HEK293 (cell line): ENCODE results near the gene SH3RF3.

Experiments used
- CTCF ChIA-PET: fragments of 350-600 bp; formaldehyde crosslinking; extraction: SDS; loops from one replicate; lab custom pipeline; 2021; ENCODE audit warnings: antibody characterized with exemption; lab: Yijun Ruan, JAX
- POLR2A ChIA-PET: fragments of 300-600 bp; formaldehyde crosslinking; extraction: SDS; loops from one replicate; lab custom pipeline; 2020; ENCODE audit warnings: antibody characterized with exemption, inconsistent platforms; lab: Yijun Ruan, JAX
- H3K27ac ChIP-seq: fragments of 200-500 bp; sonication (Bioruptor generic); 2 replicates; pipeline ENCODE4 v1.5.1; 2014; ENCODE audit warnings: low read depth, low read length, control low read depth, inconsistent platforms; ENCODE audit errors: extremely low read depth
- H3K36me3 ChIP-seq, 2 experiments: fragments of 200-500 bp in 1 of 2; sonication (Bioruptor generic) in 1 of 2; 1 replicate in 1 of 2; 2 replicates in 1 of 2; pipeline ENCODE4 v1.5.1; 2014 to 2017; ENCODE audit warnings: inconsistent platforms in 2 of 2, low read length in 2 of 2; ENCODE audit not compliant: control insufficient read depth in 2 of 2, insufficient read depth in 1 of 2
- H3K4me1 ChIP-seq: fragments of 200-500 bp; sonication (Bioruptor generic); 2 replicates; pipeline ENCODE4 v1.5.1; 2014; ENCODE audit warnings: mild to moderate bottlenecking, low read length, inconsistent platforms; ENCODE audit not compliant: control insufficient read depth, insufficient read depth
- H3K4me3 ChIP-seq: 2 replicates; pipeline ENCODE4 v1.5.1; 2011; ENCODE audit warnings: low read depth, mild to moderate bottlenecking, control low read depth, low read length, moderate library complexity
- H3K9me3 ChIP-seq: fragments of 200-500 bp; sonication (Bioruptor generic); 2 replicates; pipeline ENCODE4 v1.5.1; 2014; ENCODE audit warnings: low read depth, low read length, inconsistent platforms; ENCODE audit not compliant: control insufficient read depth, insufficient read depth
- BCL6B ChIP-seq: fragments of 450-650 bp; formaldehyde crosslinking; IDR thresholded peaks from 2 replicates; pipeline ENCODE4 v1.5.1; 2017; ENCODE audit warnings: missing biosample characterization, missing genetic modification characterization
- KLF7 ChIP-seq: fragments of 450-650 bp; formaldehyde crosslinking; IDR thresholded peaks from 2 replicates; pipeline ENCODE4 v1.5.1; 2016; ENCODE audit warnings: missing biosample characterization, missing genetic modification characterization, borderline replicate concordance
- PRDM6 ChIP-seq: fragments of 450-650 bp; formaldehyde crosslinking; IDR thresholded peaks from 2 replicates; pipeline ENCODE4 v1.5.1; 2017; ENCODE audit warnings: missing biosample characterization, missing genetic modification characterization
- SETDB1 ChIP-seq: IDR thresholded peaks from one replicate; pipeline ENCODE4 v1.6.1; 2017; ENCODE audit warnings: mild to moderate bottlenecking, low read length, moderate library complexity, mixed read lengths; ENCODE audit not compliant: insufficient read length
- ZNF133 ChIP-seq: fragments of 450-650 bp; formaldehyde crosslinking; IDR thresholded peaks from 2 replicates; pipeline ENCODE4 v1.5.1; 2016; ENCODE audit warnings: missing biosample characterization, missing genetic modification characterization
- ZNF138 ChIP-seq: fragments of 450-650 bp; formaldehyde crosslinking; IDR thresholded peaks from 2 replicates; pipeline ENCODE4 v1.5.1; 2016; ENCODE audit warnings: missing biosample characterization, missing genetic modification characterization, borderline replicate concordance
- ZNF202 ChIP-seq: fragments of 450-650 bp; formaldehyde crosslinking; IDR thresholded peaks from 2 replicates; pipeline ENCODE4 v1.5.1; 2016; ENCODE audit warnings: missing biosample characterization, missing genetic modification characterization, borderline replicate concordance
- ZNF211 ChIP-seq: fragments of 450-650 bp; formaldehyde crosslinking; IDR thresholded peaks from 2 replicates; pipeline ENCODE4 v1.5.1; 2016; ENCODE audit warnings: low read depth, missing biosample characterization, missing genetic modification characterization
- ZNF350 ChIP-seq: fragments of 450-650 bp; formaldehyde crosslinking; IDR thresholded peaks from 2 replicates; pipeline ENCODE4 v1.5.0; 2017; ENCODE audit warnings: missing biosample characterization, mild to moderate bottlenecking, missing genetic modification characterization
- ZNF404 ChIP-seq: fragments of 450-650 bp; formaldehyde crosslinking; IDR thresholded peaks from 2 replicates; pipeline ENCODE4 v1.5.1; 2017; ENCODE audit warnings: missing biosample characterization, missing genetic modification characterization
- ZNF571 ChIP-seq: fragments of 450-650 bp; formaldehyde crosslinking; IDR thresholded peaks from 2 replicates; pipeline ENCODE4 v1.5.0; 2017; ENCODE audit warnings: missing biosample characterization, missing genetic modification characterization
- ZNF692 ChIP-seq: fragments of 450-650 bp; formaldehyde crosslinking; IDR thresholded peaks from 2 replicates; pipeline ENCODE4 v1.5.1; 2016; ENCODE audit warnings: missing biosample characterization, missing genetic modification characterization
- ZNF830 ChIP-seq: fragments of 450-650 bp; IDR thresholded peaks from 2 replicates; pipeline ENCODE4 v1.5.0; 2018; ENCODE audit warnings: missing biosample characterization, missing genetic modification characterization, low read depth, mild to moderate bottlenecking, moderate library complexity
- TF ChIP-seq, protein P1 (sequence below): fragments of 450-650 bp; formaldehyde crosslinking; IDR thresholded peaks from 2 replicates; pipeline ENCODE4 v1.5.1; 2017; ENCODE audit warnings: missing biosample characterization, missing genetic modification characterization
- TF ChIP-seq, protein P2 (sequence below): fragments of 450-650 bp; formaldehyde crosslinking; IDR thresholded peaks from 2 replicates; pipeline ENCODE4 v1.5.1; 2016; ENCODE audit warnings: missing biosample characterization, missing genetic modification characterization
- TF ChIP-seq, protein P3 (sequence below): fragments of 450-650 bp; formaldehyde crosslinking; conservative IDR thresholded peaks from 2 replicates; pipeline ENCODE4 v1.5.1; 2016; ENCODE audit warnings: low read depth, missing biosample characterization, missing genetic modification characterization

SH3RF3 gene

DNA sequence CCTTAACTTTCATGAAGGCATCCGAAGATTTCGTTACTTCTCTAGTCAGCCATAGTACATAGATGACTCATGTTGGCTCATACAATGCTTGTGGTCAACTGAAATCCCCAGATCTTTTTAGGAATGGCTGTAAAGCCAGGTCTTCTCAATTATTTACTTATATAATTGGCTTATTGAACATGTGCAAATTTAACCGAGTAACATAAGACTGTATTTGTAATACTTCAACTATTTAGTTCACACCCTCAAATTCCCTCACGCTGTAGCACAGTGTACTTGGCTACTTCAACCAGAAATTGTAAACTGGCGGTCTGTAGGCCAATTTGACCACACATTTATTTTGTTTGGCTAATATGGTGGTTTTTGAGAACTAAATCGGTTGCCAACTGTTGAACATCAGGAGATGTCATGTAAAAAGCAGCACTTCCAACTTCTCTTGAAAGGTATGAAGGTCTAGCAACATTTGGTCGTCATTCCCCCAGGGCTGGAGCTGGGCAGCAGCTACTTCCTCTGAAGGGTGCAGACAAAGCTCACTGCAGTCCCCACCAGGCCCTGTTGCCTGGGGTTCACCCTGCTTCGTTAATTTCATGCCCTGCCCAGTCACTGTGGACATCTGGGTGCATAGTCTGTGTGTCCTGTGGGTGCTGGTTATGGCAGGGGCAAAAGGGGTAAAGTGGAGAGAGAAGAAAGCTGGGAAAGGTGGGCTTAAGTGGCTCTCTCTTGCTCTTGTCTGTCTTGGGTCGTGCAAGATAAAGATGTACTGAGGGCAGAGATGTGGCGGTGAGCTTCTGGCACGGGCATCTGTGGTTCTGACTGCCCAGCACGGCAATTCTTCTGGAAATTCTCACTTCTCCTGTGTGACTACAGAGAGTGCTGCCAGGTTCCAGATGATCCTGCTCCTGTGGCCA is 3.2 kb upstream of the SH3RF3 start (continued):
- TF ChIP-seq, protein P1, sequence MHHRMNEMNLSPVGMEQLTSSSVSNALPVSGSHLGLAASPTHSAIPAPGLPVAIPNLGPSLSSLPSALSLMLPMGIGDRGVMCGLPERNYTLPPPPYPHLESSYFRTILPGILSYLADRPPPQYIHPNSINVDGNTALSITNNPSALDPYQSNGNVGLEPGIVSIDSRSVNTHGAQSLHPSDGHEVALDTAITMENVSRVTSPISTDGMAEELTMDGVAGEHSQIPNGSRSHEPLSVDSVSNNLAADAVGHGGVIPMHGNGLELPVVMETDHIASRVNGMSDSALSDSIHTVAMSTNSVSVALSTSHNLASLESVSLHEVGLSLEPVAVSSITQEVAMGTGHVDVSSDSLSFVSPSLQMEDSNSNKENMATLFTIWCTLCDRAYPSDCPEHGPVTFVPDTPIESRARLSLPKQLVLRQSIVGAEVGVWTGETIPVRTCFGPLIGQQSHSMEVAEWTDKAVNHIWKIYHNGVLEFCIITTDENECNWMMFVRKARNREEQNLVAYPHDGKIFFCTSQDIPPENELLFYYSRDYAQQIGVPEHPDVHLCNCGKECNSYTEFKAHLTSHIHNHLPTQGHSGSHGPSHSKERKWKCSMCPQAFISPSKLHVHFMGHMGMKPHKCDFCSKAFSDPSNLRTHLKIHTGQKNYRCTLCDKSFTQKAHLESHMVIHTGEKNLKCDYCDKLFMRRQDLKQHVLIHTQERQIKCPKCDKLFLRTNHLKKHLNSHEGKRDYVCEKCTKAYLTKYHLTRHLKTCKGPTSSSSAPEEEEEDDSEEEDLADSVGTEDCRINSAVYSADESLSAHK, result no peak
- TF ChIP-seq ZNF138 (tag by site-specific recombination), result no peak
- no peak for TF ChIP-seq ZNF830 (tag by site-specific recombination)
- no peak for TF ChIP-seq ZNF211 (tag by site-specific recombination)
- TF ChIP-seq, all 188 proteins: peak for 0

DNA sequence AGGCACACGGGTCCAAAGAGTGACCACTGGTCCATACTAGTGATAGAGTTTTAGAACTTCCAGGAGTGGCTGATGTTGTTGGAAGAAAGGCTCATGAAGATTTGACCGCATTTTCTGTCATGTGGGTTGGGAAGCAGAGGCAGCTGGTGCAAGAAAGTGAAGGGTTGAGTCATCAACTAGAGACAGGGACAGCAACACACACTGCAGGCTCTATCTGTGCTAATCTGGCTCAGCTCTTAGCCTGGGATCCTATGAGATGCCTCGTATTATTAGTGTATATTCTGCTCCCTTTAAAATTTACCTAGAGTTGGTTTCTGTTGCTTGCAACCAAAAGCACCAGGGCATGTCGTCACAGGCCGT is 2.5 kb upstream of the SH3RF3 start:
- H3K27ac ChIP-seq, result no peak overlapping the region; the same call in 1 of the 2 replicates
- CTCF ChIA-PET, result interaction anchor here (0.7 to 3.8 kb wide), 3 partner anchors 81 to 384 kb away, joined by 3 to 26 read pairs (median 5); no protein-coding TSS in a partner anchor
- no peaks in the 10 kb centered on the region for H3K36me3 ChIP-seq
- POLR2A ChIA-PET, result interaction anchor here (0.5 to 0.6 kb wide), 2 partner anchors 80 to 485 kb away, joined by 3 to 4 read pairs; no protein-coding TSS in a partner anchor
- no peaks in the 10 kb centered on the region for H3K9me3 ChIP-seq
- TF ChIP-seq SETDB1, result no peak
- TF ChIP-seq ZNF571, result no peak
- no peak for TF ChIP-seq ZNF830 (tag by site-specific recombination)
- TF ChIP-seq, protein P2, sequence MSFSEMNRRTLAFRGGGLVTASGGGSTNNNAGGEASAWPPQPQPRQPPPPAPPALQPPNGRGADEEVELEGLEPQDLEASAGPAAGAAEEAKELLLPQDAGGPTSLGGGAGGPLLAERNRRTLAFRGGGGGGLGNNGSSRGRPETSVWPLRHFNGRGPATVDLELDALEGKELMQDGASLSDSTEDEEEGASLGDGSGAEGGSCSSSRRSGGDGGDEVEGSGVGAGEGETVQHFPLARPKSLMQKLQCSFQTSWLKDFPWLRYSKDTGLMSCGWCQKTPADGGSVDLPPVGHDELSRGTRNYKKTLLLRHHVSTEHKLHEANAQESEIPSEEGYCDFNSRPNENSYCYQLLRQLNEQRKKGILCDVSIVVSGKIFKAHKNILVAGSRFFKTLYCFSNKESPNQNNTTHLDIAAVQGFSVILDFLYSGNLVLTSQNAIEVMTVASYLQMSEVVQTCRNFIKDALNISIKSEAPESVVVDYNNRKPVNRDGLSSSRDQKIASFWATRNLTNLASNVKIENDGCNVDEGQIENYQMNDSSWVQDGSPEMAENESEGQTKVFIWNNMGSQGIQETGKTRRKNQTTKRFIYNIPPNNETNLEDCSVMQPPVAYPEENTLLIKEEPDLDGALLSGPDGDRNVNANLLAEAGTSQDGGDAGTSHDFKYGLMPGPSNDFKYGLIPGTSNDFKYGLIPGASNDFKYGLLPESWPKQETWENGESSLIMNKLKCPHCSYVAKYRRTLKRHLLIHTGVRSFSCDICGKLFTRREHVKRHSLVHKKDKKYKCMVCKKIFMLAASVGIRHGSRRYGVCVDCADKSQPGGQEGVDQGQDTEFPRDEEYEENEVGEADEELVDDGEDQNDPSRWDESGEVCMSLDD (tag by site-specific recombination), result no peak
- no peak for TF ChIP-seq KLF7 (tag by site-specific recombination)
- TF ChIP-seq PRDM6 (tag by site-specific recombination), result no peak
- no peak for TF ChIP-seq ZNF133 (tag by site-specific recombination)
- no peak for TF ChIP-seq ZNF202 (tag by site-specific recombination)
- TF ChIP-seq ZNF404 (tag by site-specific recombination), result no peak
- TF ChIP-seq ZNF350 (tag by site-specific recombination), result no peak
- TF ChIP-seq, protein P3, sequence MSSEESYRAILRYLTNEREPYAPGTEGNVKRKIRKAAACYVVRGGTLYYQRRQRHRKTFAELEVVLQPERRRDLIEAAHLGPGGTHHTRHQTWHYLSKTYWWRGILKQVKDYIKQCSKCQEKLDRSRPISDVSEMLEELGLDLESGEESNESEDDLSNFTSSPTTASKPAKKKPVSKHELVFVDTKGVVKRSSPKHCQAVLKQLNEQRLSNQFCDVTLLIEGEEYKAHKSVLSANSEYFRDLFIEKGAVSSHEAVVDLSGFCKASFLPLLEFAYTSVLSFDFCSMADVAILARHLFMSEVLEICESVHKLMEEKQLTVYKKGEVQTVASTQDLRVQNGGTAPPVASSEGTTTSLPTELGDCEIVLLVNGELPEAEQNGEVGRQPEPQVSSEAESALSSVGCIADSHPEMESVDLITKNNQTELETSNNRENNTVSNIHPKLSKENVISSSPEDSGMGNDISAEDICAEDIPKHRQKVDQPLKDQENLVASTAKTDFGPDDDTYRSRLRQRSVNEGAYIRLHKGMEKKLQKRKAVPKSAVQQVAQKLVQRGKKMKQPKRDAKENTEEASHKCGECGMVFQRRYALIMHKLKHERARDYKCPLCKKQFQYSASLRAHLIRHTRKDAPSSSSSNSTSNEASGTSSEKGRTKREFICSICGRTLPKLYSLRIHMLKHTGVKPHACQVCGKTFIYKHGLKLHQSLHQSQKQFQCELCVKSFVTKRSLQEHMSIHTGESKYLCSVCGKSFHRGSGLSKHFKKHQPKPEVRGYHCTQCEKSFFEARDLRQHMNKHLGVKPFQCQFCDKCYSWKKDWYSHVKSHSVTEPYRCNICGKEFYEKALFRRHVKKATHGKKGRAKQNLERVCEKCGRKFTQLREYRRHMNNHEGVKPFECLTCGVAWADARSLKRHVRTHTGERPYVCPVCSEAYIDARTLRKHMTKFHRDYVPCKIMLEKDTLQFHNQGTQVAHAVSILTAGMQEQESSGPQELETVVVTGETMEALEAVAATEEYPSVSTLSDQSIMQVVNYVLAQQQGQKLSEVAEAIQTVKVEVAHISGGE (tag by site-specific recombination), result no peak
- TF ChIP-seq BCL6B, result no peak
- TF ChIP-seq ZNF692, result no peak
- TF ChIP-seq, all 188 proteins: peak for 0
- Histone ChIP-seq H3K4me3 (no peak overlapping the region), H3K4me1 (peaks cover 11% of the 10 kb centered on the region)
